Right lobe of liver (tissue), 6 donors: ENCODE measurements around the gene CNTNAP4. TPM values are rescaled to one million over a fixed set of nuclear protein-coding genes. Genes with fewer than 3 reads are reported as not detected.

ENCODE experiments used
- ATAC-seq, 4 donors: fragments of 200-7000 bp; cut with Tn5 transposase; one replicate each; pipeline ENCODE4 v1.9.1; 2020; ENCODE audit warnings: mild to moderate bottlenecking in 4 of 4, moderate library complexity in 4 of 4
- DNase-seq, 3 donors: peaks; one replicate each; pipeline ENCODE4 v3.0.0-alpha.2; 2020
- H3K27ac ChIP-seq, 3 donors: fragments of 200-600 bp; one replicate each; pipeline ENCODE4 v1.8.0; 2022
- H3K27me3 ChIP-seq, 2 donors: fragments of 200-600 bp; one replicate each; pipeline ENCODE4 v1.8.0; 2022
- H3K36me3 ChIP-seq, 4 donors: fragments of 200-600 bp; sonication (generic) in 1 of 4; one replicate each; pipeline versions ENCODE4 v1.5.1 to v1.8.0; 2017 to 2022; ENCODE audit warnings: control low read depth in 1 of 4
- H3K4me1 ChIP-seq, 4 donors: fragments of 200-600 bp; sonication (generic) in 1 of 4; one replicate each; pipeline versions ENCODE4 v1.5.1 to v1.8.0; 2017 to 2022; ENCODE audit warnings: control low read depth in 1 of 4
- H3K4me3 ChIP-seq, 3 donors: fragments of 200-600 bp; one replicate each; pipeline ENCODE4 v1.8.0; 2022
- H3K9me3 ChIP-seq, 4 donors: fragments of 200-600 bp; sonication (generic) in 1 of 4; one replicate each; pipeline versions ENCODE4 v1.5.1 to v1.8.0; 2017 to 2022; ENCODE audit warnings: control low read depth in 1 of 4
- POLR2A ChIP-seq: fragments of 450-650 bp; IDR thresholded peaks from one replicate; pipeline ENCODE4 v1.6.1; 2017; ENCODE audit warnings: antibody characterized with exemption, mild to moderate bottlenecking
- WGBS: methylation state at CpG from one replicate; pipeline ENCODE4 v1.1.6; 2018; ENCODE audit warnings: low coverage, low lambda C conversion rate; ENCODE audit not compliant: insufficient coverage; ENCODE audit errors: missing lambda C conversion rate; 5-methylcytosine and 5-hydroxymethylcytosine counted together
- intact Hi-C, 2 donors: fragments of 100-400 bp; cut with DNase I; formaldehyde crosslinking; loops; one replicate each; pipeline versions ENCODE4 v1.11.2 to v1.14.1; 2022
- total RNA-seq, 6 experiments: library from RNA; depleted of rRNA in 2 of 6; stranded (reverse); fragments of >200 nt in 2 of 6; fragmentation: NEBNext Ultra II Directional in 3 of 6; extraction: Animal tissue kit (Norgen Biotek cat#: 25700) in 3 of 6; gene quantifications; one replicate each; pipeline versions ENCODE4 v1.1.0 to v1.2.4, GENCODE V29; 2016 to 2023
- TF ChIP-seq, protein P1 (sequence below), 4 donors: fragments of 200-600 bp in 3 of 4; fragments of 450-650 bp in 1 of 4; IDR thresholded peaks; one replicate each; pipeline versions ENCODE4 v1.5.1 to v1.8.0; 2016 to 2022; ENCODE audit warnings: antibody characterized with exemption in 4 of 4, mild to moderate bottlenecking in 2 of 4
- donor health status: DM: no; HTN: yes; CAD: no.
- donor health status: DM: no; HTN: no; CAD: no.
- donor health status: DM: no; HTN: no; CAD: no.
- donor health status: DM: no; HTN: yes; CAD: no.
- donor health status: DM: no; HTN: yes; CAD: no.

The CNTNAP4 gene
- total RNA-seq, 6 experiments from 2014 or later = not detected

DNA sequence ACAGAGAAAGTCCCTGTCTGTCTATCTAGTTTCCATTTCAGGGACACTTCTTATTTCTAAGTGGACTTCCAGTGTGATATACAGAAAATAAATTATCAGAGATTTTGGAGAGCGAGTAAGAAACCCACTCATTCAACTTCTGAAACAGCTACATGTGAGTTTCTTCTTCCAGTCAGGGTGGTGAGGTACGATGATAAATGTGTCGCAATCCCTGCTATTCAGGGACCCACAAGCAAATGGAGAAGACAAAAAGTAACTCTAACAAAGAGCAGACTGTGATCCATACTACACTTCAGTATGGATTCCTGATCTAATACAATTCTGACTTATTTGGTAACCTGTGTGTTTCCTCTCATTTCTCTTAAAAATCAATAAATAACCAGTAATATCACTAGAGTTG, 16.8 kb downstream of the CNTNAP4 start:
- H3K9me3 ChIP-seq = no peaks in the 10 kb centered on the region
- 44% methylated on average over 3 of the region's 3 CpGs for WGBS
- no peak for DNase-seq
- H3K36me3 ChIP-seq = no peaks in the 10 kb centered on the region
- no peak for ATAC-seq
- TF ChIP-seq POLR2A = no peak
- TF ChIP-seq, protein P1, sequence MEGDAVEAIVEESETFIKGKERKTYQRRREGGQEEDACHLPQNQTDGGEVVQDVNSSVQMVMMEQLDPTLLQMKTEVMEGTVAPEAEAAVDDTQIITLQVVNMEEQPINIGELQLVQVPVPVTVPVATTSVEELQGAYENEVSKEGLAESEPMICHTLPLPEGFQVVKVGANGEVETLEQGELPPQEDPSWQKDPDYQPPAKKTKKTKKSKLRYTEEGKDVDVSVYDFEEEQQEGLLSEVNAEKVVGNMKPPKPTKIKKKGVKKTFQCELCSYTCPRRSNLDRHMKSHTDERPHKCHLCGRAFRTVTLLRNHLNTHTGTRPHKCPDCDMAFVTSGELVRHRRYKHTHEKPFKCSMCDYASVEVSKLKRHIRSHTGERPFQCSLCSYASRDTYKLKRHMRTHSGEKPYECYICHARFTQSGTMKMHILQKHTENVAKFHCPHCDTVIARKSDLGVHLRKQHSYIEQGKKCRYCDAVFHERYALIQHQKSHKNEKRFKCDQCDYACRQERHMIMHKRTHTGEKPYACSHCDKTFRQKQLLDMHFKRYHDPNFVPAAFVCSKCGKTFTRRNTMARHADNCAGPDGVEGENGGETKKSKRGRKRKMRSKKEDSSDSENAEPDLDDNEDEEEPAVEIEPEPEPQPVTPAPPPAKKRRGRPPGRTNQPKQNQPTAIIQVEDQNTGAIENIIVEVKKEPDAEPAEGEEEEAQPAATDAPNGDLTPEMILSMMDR (IDR thresholded peaks at IDR 0.05) = no peak
- no peak overlapping the region for H3K4me3 ChIP-seq
- no peaks in the 10 kb centered on the region for H3K27me3 ChIP-seq
- no peaks in the 10 kb centered on the region for H3K4me1 ChIP-seq
- H3K27ac ChIP-seq = no peak overlapping the region
- intact Hi-C loops = no loop called here

DNA sequence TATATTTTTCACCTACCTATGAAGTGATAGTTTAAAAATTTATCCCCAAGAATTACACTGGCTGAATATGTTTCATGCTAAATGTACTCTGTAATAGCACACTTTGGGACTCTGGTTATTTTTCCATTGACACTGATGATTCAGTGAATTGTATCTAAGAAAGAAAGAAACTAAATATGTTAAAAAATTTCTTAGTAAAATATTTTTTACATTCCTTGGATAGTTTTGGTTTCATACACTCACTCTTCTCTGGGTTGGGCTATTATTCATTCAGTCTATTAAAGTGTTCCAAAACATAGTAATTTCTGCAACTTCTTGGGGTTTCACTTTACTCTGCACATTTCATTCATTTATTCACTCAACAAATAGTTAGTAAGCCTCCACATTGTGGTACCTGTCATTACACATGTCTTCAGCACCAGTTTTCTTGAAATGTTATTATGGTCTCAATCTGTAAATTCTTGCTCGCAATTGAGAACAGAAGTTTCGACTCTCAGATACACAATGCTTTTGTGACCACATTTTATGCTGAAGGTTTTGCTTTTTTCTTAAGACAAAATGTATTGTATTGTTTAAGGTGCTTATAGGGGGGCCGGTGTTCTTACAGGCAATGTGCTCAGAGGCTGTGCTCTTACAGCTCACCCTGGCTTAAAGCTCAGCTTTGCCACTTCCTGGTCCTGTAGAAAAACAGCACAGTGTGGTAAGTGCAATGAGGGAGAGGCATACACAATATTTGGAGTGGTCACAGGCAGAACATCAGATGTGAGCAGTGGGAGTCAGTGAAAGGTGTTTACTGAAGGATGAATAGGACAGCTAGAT, 17.4 kb downstream of the CNTNAP4 start:
- Histone ChIP-seq H3K9me3 (no peaks in the 10 kb centered on the region), H3K27me3 (no peaks in the 10 kb centered on the region), H3K36me3 (no peaks in the 10 kb centered on the region), H3K4me3 (no peak overlapping the region), H3K4me1 (no peaks in the 10 kb centered on the region), H3K27ac (no peak overlapping the region)
- ATAC-seq (no peak), DNase-seq (no peak)
- TF ChIP-seq POLR2A = no peak
- intact Hi-C loops = no loop called here
- WGBS = 98% methylated on average over 3 of the region's 3 CpGs

DNA sequence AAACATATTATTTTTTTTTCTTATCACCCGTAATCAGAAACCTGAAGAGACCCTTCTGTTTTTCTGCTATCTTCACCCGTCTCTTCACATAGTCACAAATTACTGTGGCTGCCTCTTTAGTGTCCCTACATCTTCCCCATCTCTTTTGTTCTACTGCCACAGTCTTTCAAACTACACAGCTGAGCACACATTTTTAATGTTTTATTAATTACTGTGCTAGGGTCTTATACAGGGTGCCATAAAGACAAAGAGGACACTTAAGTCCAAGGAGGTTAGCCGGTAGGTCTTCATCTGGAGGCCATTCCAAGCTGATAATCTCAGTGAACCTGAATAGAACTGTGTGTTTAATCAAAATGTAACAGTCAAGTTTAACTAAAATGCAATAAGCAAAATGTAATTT, 20.7 kb downstream of the CNTNAP4 start:
- Histone ChIP-seq H3K4me3 (no peak overlapping the region), H3K27ac (no peak overlapping the region), H3K4me1 (no peaks in the 10 kb centered on the region), H3K27me3 (no peaks in the 10 kb centered on the region), H3K9me3 (no peaks in the 10 kb centered on the region), H3K36me3 (no peaks in the 10 kb centered on the region)
- TF ChIP-seq, protein P1 (IDR thresholded peaks at IDR 0.05) = no peak
- no peak for TF ChIP-seq POLR2A
- WGBS = 43% methylated on average over 3 of the region's 3 CpGs
- ATAC-seq (no peak), DNase-seq (no peak)
- intact Hi-C loops = no loop called here

DNA sequence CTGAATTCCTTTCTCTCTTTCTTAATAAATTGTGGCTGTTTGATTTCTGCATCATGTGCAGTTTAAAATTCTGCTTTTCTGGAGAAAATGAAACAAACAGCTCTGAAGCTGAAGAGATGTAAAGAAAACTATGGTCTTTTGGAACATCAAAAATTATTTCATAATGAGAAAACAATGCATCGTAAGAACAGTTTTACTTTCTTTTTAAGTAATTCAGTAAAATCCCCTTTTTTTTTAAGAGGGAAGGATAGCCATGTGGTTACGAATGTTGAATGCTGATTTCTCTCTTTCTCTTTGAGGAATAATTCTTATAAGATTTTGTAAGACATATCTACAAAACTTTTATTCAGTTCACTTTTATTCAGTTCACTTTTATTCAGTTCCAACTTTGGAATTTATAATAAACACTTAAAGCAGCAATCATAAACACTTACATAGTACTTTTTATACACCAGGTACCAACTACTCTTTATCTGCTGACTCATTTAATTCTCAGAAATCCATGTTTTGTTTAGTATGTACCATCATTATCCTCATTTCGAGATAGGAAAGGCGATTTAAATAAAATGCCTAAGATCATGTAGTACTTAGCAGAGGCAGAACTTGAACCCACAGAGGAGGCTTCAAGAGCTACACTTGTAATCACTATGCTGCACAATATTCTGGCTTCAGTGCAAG, 26.6 kb downstream of the CNTNAP4 start:
- 35% methylated on average over 4 of the region's 4 CpGs for WGBS
- no peaks in the 10 kb centered on the region for H3K27me3 ChIP-seq
- H3K27ac ChIP-seq = no peak overlapping the region
- H3K36me3 ChIP-seq = no peaks in the 10 kb centered on the region
- DNase-seq = no peak
- H3K9me3 ChIP-seq = no peaks in the 10 kb centered on the region
- ATAC-seq = no peak
- no peak for TF ChIP-seq POLR2A
- H3K4me3 ChIP-seq = no peak overlapping the region
- intact Hi-C loops = no loop called here
- H3K4me1 ChIP-seq = no peaks in the 10 kb centered on the region

DNA sequence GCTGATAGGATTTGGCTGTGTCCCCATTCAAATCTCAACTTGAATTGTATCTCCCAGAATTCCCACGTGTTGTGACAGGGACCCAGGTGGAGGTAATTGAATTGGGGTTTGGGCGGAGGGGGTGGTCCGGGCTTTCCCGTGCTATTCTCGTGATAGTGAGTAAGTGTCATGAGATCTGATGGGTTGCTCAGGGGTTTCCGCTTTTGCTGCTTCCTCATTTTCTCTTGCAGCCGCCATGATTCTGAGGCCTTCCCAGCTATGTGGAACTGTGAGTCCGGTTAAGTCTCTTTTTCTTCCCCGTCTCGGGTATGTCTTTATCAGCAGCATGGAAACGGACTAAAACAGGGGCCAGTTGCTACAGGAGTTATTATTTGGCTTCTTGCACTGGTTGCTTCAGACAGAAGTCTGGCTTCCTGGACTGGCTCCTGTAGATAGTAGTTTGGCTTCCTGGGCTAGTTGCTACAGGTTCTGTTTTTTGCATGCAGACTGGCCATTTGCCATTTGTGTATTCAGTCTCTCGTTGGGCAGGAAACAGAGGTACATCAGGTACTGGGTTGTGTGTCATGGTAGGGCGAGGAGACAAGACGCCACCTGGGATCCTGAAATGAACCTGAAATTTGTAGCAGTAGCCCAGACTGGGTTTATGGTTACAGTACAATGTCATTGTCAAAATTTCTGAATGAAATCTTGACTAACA, 32.6 kb downstream of the CNTNAP4 start:
- no peak for ATAC-seq
- intact Hi-C loops = no loop called here

More for the DNA sequence above, 32.6 kb downstream of the CNTNAP4 start:
- no peaks in the 10 kb centered on the region for H3K36me3 ChIP-seq
- 82% methylated on average over 13 of the region's 14 CpGs for whole genome bisulfite sequencing
- DNase-seq = no peak
- H3K27ac ChIP-seq = no peak overlapping the region
- no peaks in the 10 kb centered on the region for H3K4me1 ChIP-seq
- TF ChIP-seq, protein P1 (IDR thresholded peaks at IDR 0.05) = no peak
- no peak for TF ChIP-seq POLR2A
- H3K9me3 ChIP-seq = no peaks in the 10 kb centered on the region
- no peak overlapping the region for H3K4me3 ChIP-seq
- no peaks in the 10 kb centered on the region for H3K27me3 ChIP-seq
